ENCODE measurements around the gene ZNF451.
"Not testable (repeated sequence)": the region's sequence is repeated elsewhere in the genome, so short reads cannot be mapped to it uniquely, and the experiment has no call there.

The ZNF451 gene

GRCh38 chr6:57089687-57090457, at the start of gene ZNF451:
ZNF451 (plus strand) TSS chr6:57090188; CDS start chr6:57090254, 66 bp downstream.
- DNase-seq: peak; percentile 98 to 99

GRCh38 chr6:57044061-57044460, 45.9 kb upstream of the ZNF451 start:
- not testable (repeated sequence) for DNase-seq

- DNase-seq: no peak
Observed at GRCh38 chr6:57044568-57044967, 45.4 kb upstream of the ZNF451 start.

- peak; percentile 87 to 89 for DNase-seq
Observed at GRCh38 chr6:57046332-57047256, 43.4 kb upstream of the ZNF451 start, which contains the start of gene KIAA1586. KIAA1586 (plus strand) TSS chr6:57046693; CDS start chr6:57046756, 63 bp downstream.

- DNase-seq: not testable (repeated sequence)
Observed at GRCh38 chr6:57047257-57047585, 42.8 kb upstream of the ZNF451 start.

- DNase-seq: not testable (repeated sequence)
Observed at GRCh38 chr6:57047859-57048258, 42.1 kb upstream of the ZNF451 start.

GRCh38 chr6:57048577-57048976, 41.4 kb upstream of the ZNF451 start:
- DNase-seq: no peak

- DNase-seq: no peak
Observed at GRCh38 chr6:57063847-57064246, 26.1 kb upstream of the ZNF451 start.

- DNase-seq: no peak
Observed at GRCh38 chr6:57064809-57065208, 25.2 kb upstream of the ZNF451 start.

- DNase-seq: no peak
Observed at GRCh38 chr6:57068061-57068460, 21.9 kb upstream of the ZNF451 start.

GRCh38 chr6:57069228-57069627, 20.8 kb upstream of the ZNF451 start:
- DNase-seq: no peak

- no peak for DNase-seq
Observed at GRCh38 chr6:57069920-57070331, 20.1 kb upstream of the ZNF451 start.

GRCh38 chr6:57072108-57072507, 17.9 kb upstream of the ZNF451 start:
- no peak for DNase-seq

GRCh38 chr6:57074383-57074782, 15.6 kb upstream of the ZNF451 start:
- DNase-seq: no peak

- DNase-seq: no peak
Observed at GRCh38 chr6:57075092-57075491, 14.9 kb upstream of the ZNF451 start.

GRCh38 chr6:57078531-57079207, 11.3 kb upstream of the ZNF451 start:
- no peak for DNase-seq

GRCh38 chr6:57085471-57085870, 4.5 kb upstream of the ZNF451 start:
- no peak for DNase-seq

- no peak for DNase-seq
Observed at GRCh38 chr6:57086843-57087242, 3.1 kb upstream of the ZNF451 start.

- DNase-seq: no peak
Observed at GRCh38 chr6:57087916-57088315, 2.1 kb upstream of the ZNF451 start.

GRCh38 chr6:57089265-57089664, 723 bp upstream of the ZNF451 start:
- no peak for DNase-seq

GRCh38 chr6:57090458-57091067, 575 bp downstream of the ZNF451 start:
- DNase-seq: not testable (repeated sequence)

- not testable (repeated sequence) for DNase-seq
Observed at GRCh38 chr6:57091375-57091774, 1.4 kb downstream of the ZNF451 start.

GRCh38 chr6:57094689-57095088, 4.7 kb downstream of the ZNF451 start:
- no peak for DNase-seq

Data from activated CD4-positive, alpha-beta T cell treated with anti-CD3 and anti-CD28 coated beads, Interleukin-2, amount 50 U/mL, for 48 hours (primary cell).